Liver (tissue), 3 donors: ENCODE data around the gene DIO2.

Experiments used
- ATF3 ChIP-seq: IDR thresholded peaks from 2 replicates; pipeline ENCODE4 v1.6.1; 2016; ENCODE audit warnings: antibody characterized with exemption
- GABPA ChIP-seq, 2 donors: IDR thresholded peaks in 1 of 2; conservative IDR thresholded peaks in 1 of 2; 2 replicates each; pipeline ENCODE4 v1.6.1; 2016; ENCODE audit warnings: antibody characterized with exemption in 2 of 2, mild to moderate bottlenecking in 1 of 2, moderate library complexity in 1 of 2
- HNF4A ChIP-seq, 2 donors: conservative IDR thresholded peaks; 2 replicates each; pipeline ENCODE4 v1.6.1; 2016; ENCODE audit warnings: antibody characterized with exemption in 2 of 2, mild to moderate bottlenecking in 2 of 2
- JUND ChIP-seq, 2 donors: IDR thresholded peaks; 2 replicates each; pipeline ENCODE4 v1.6.1; 2016; ENCODE audit warnings: antibody characterized with exemption in 2 of 2
- MAX ChIP-seq: IDR thresholded peaks from 2 replicates; pipeline ENCODE4 v1.6.1; 2016; ENCODE audit warnings: antibody characterized with exemption
- NR2F2 ChIP-seq: IDR thresholded peaks from 2 replicates; pipeline ENCODE4 v1.6.1; 2016; ENCODE audit warnings: antibody characterized with exemption
- RAD21 ChIP-seq, 2 donors: IDR thresholded peaks; 2 replicates each; pipeline ENCODE4 v1.6.1; 2016; ENCODE audit warnings: antibody characterized with exemption in 2 of 2, mild to moderate bottlenecking in 2 of 2
- REST ChIP-seq: IDR thresholded peaks from 2 replicates; pipeline ENCODE4 v1.6.1; 2016; ENCODE audit warnings: antibody characterized with exemption, mild to moderate bottlenecking
- RXRA ChIP-seq, 2 donors: IDR thresholded peaks; 2 replicates each; pipeline ENCODE4 v1.6.1; 2017 to 2018; ENCODE audit warnings: antibody characterized with exemption in 2 of 2, mild to moderate bottlenecking in 1 of 2
- TAF1 ChIP-seq: conservative IDR thresholded peaks from 2 replicates; pipeline ENCODE4 v1.6.1; 2016; ENCODE audit warnings: antibody characterized with exemption, mild to moderate bottlenecking
- TF ChIP-seq, protein P1 (sequence below): fragments of 150-350 bp; IDR thresholded peaks from 2 replicates; pipeline ENCODE4 v1.5.1; 2017; ENCODE audit warnings: improper control_type of control experiment, low read depth, low read length; ENCODE audit not compliant: missing input control
- TF ChIP-seq, protein P2 (sequence below): IDR thresholded peaks from 2 replicates; pipeline ENCODE4 v1.6.1; 2016; ENCODE audit warnings: antibody characterized with exemption
- donor health status: healthy.
- donor health status: healthy.

- TF ChIP-seq MAX, result no peak
- TF ChIP-seq, protein P1, sequence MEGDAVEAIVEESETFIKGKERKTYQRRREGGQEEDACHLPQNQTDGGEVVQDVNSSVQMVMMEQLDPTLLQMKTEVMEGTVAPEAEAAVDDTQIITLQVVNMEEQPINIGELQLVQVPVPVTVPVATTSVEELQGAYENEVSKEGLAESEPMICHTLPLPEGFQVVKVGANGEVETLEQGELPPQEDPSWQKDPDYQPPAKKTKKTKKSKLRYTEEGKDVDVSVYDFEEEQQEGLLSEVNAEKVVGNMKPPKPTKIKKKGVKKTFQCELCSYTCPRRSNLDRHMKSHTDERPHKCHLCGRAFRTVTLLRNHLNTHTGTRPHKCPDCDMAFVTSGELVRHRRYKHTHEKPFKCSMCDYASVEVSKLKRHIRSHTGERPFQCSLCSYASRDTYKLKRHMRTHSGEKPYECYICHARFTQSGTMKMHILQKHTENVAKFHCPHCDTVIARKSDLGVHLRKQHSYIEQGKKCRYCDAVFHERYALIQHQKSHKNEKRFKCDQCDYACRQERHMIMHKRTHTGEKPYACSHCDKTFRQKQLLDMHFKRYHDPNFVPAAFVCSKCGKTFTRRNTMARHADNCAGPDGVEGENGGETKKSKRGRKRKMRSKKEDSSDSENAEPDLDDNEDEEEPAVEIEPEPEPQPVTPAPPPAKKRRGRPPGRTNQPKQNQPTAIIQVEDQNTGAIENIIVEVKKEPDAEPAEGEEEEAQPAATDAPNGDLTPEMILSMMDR, result no peak
- TF ChIP-seq JUND (IDR thresholded peaks at IDR 0.05), result no peak
- no peak for TF ChIP-seq REST
- TF ChIP-seq ATF3, result no peak
- TF ChIP-seq RAD21 (IDR thresholded peaks at IDR 0.05), result no peak
- TF ChIP-seq HNF4A (conservative IDR thresholded peaks at IDR 0.05), result no peak
- TF ChIP-seq, protein P2, sequence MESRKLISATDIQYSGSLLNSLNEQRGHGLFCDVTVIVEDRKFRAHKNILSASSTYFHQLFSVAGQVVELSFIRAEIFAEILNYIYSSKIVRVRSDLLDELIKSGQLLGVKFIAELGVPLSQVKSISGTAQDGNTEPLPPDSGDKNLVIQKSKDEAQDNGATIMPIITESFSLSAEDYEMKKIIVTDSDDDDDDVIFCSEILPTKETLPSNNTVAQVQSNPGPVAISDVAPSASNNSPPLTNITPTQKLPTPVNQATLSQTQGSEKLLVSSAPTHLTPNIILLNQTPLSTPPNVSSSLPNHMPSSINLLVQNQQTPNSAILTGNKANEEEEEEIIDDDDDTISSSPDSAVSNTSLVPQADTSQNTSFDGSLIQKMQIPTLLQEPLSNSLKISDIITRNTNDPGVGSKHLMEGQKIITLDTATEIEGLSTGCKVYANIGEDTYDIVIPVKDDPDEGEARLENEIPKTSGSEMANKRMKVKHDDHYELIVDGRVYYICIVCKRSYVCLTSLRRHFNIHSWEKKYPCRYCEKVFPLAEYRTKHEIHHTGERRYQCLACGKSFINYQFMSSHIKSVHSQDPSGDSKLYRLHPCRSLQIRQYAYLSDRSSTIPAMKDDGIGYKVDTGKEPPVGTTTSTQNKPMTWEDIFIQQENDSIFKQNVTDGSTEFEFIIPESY, result no peak
- TF ChIP-seq TAF1, result no peak
- no peak for TF ChIP-seq RXRA (IDR thresholded peaks at IDR 0.05)
- TF ChIP-seq NR2F2, result no peak
- no peak for TF ChIP-seq GABPA (IDR thresholded peaks at IDR 0.05 in 1 of 2, conservative IDR thresholded peaks at IDR 0.05 in 1 of 2)
Measured at GRCh38 chr14:80239631-80240030, 28.3 kb upstream of the DIO2 start.
